T-helper 1 cell treated with Interleukin-12 subunit alpha and Interleukin-12 subunit beta and Interleukin-4 antibody, amounts not matched to agents 30 ng/mL and 1 ng/mL, for 36 hours (primary cell): ENCODE data around the gene IQGAP3. TPM values are rescaled to one million over a fixed set of nuclear protein-coding genes. Genes with fewer than 3 reads are reported as not detected.
"Not testable (repeated sequence)": the region's sequence is repeated elsewhere in the genome, so short reads cannot be mapped to it uniquely, and the experiment has no call there.

Experiments used
- intact Hi-C: fragments of 100-400 bp; cut with micrococcal nuclease; formaldehyde crosslinking; loops from one replicate; pipeline ENCODE4 v1.15.1; 2024
- total RNA-seq: library from RNA; stranded (reverse); gene quantifications from 2 replicates; pipeline ENCODE4 v1.2.3, GENCODE V29; 2022

IQGAP3 gene
- total RNA-seq = 9.6 and 11.6 TPM in 2 replicates

- intact Hi-C loops = loop anchor here (1.0 to 2.0 kb wide), 4 partner anchors 29 to 234 kb away; partner anchors contain the start of genes CCT3, GPATCH4 and TSACC
These were observed at the start of gene IQGAP3 for GRCh38 chr1:156571919-156572662. Gene IQGAP3, minus strand, starts transcription at chr1:156572565. Its CDS starts 36 bp downstream, at chr1:156572529.

- intact Hi-C loops = no loop called here
These were observed 47.2 kb upstream of the IQGAP3 start for GRCh38 chr1:156619582-156619955.

- intact Hi-C loops = no loop called here
These were observed 46.7 kb upstream of the IQGAP3 start, which contains the start of gene HAPLN2 for GRCh38 chr1:156618853-156619581. Gene HAPLN2, plus strand, starts transcription at chr1:156619415. Its CDS starts 4,076 bp downstream, at chr1:156623491.

GRCh38 chr1:156616463-156616862 is 44.1 kb upstream of the IQGAP3 start:
- intact Hi-C loops = no loop called here

- intact Hi-C loops = no loop called here
These were observed 43.6 kb upstream of the IQGAP3 start for GRCh38 chr1:156615946-156616345.

- intact Hi-C loops = no loop called here
These were observed 40.3 kb upstream of the IQGAP3 start for GRCh38 chr1:156612666-156613065.

GRCh38 chr1:156610072-156610471 is 37.7 kb upstream of the IQGAP3 start:
- intact Hi-C loops = not testable (repeated sequence)

GRCh38 chr1:156608981-156609380 is 36.6 kb upstream of the IQGAP3 start:
- intact Hi-C loops = loop anchor here (1.0 to 2.0 kb wide), 6 partner anchors 25 to 224 kb away; partner anchors contain the start of gene MEF2D

GRCh38 chr1:156608036-156608674 is 35.8 kb upstream of the IQGAP3 start:
- intact Hi-C loops = loop anchor here (1.0 to 2.0 kb wide), 6 partner anchors 24 to 223 kb away; partner anchors contain the start of gene MEF2D

- intact Hi-C loops = not testable (repeated sequence)
These were observed 35.0 kb upstream of the IQGAP3 start for GRCh38 chr1:156607344-156607743.

GRCh38 chr1:156602557-156602993 is 30.2 kb upstream of the IQGAP3 start:
- intact Hi-C loops = no loop called here

GRCh38 chr1:156601892-156602291 is 29.5 kb upstream of the IQGAP3 start:
- intact Hi-C loops = loop anchor here (1.0 to 2.0 kb wide), 9 partner anchors 10 to 165 kb away; partner anchors contain the start of genes IQGAP3, ISG20L2, METTL25B and PRCC

- intact Hi-C loops = loop anchor here (1.0 to 2.0 kb wide), 9 partner anchors 9 to 166 kb away; partner anchors contain the start of genes IQGAP3, ISG20L2, METTL25B and PRCC
These were observed 28.9 kb upstream of the IQGAP3 start, which contains the start of gene GPATCH4 for GRCh38 chr1:156601122-156601830. Gene GPATCH4, minus strand, starts transcription at chr1:156601479.

GRCh38 chr1:156600733-156601121 is 28.4 kb upstream of the IQGAP3 start:
- intact Hi-C loops = loop anchor here (1.0 to 2.0 kb wide), 9 partner anchors 8 to 167 kb away; partner anchors contain the start of genes IQGAP3, ISG20L2, METTL25B and PRCC

GRCh38 chr1:156599811-156600210 is 27.4 kb upstream of the IQGAP3 start:
- intact Hi-C loops = loop anchor here (2.0 kb wide), 2 partner anchors 15 to 119 kb away; no protein-coding TSS in a partner anchor

GRCh38 chr1:156598731-156599432 is 26.5 kb upstream of the IQGAP3 start:
- intact Hi-C loops = no loop called here

- intact Hi-C loops = no loop called here
These were observed 25.8 kb upstream of the IQGAP3 start for GRCh38 chr1:156598125-156598524.

- intact Hi-C loops = no loop called here
These were observed 24.1 kb upstream of the IQGAP3 start for GRCh38 chr1:156596426-156596825.

- intact Hi-C loops = no loop called here
These were observed 22.7 kb upstream of the IQGAP3 start for GRCh38 chr1:156595016-156595415.

GRCh38 chr1:156594190-156594589 is 21.8 kb upstream of the IQGAP3 start:
- intact Hi-C loops = no loop called here
